MCF 10A (cell line): ENCODE measurements around the gene G6PC1. TPM values are rescaled to one million over a fixed set of nuclear protein-coding genes. Genes with fewer than 3 reads are reported as not detected.

ENCODE experiments used
- BruUV-seq: library from RNA; stranded (reverse); fragments of 400-500 nt; replicated peaks from 2 replicates; lab custom pipeline; 2021; lab: Mats Ljungman, UMichigan
- CTCF ChIA-PET: fragments of 300-600 bp; sonication (Branson Sonifier 250); formaldehyde crosslinking; extraction: SDS; loops from one replicate; lab custom pipeline; 2021; ENCODE audit warnings: antibody characterized with exemption, inconsistent platforms; lab: Yijun Ruan, JAX
- POLR2A ChIA-PET: fragments of 300-600, 350-650 bp; sonication (Branson Sonifier 250); formaldehyde crosslinking; extraction: SDS; loops from one replicate; lab custom pipeline; 2020; ENCODE audit warnings: antibody characterized with exemption, inconsistent platforms; lab: Yijun Ruan, JAX
- DNase-seq: peaks from one replicate; pipeline ENCODE4 v3.0.0-alpha.2; 2018; ENCODE audit not compliant: unreplicated experiment
- H3K27ac Mint-ChIP-seq: one replicate; pipeline ENCODE4 v1.8.0; 2022; ENCODE audit warnings: mild to moderate bottlenecking, low read depth, mixed read lengths; ENCODE audit not compliant: unreplicated experiment
- H3K27me3 Mint-ChIP-seq: one replicate; pipeline ENCODE4 v1.8.0; 2022; ENCODE audit warnings: mixed read lengths; ENCODE audit not compliant: insufficient read depth, unreplicated experiment
- H3K36me3 Mint-ChIP-seq: one replicate; pipeline ENCODE4 v1.8.0; 2022; ENCODE audit warnings: mild to moderate bottlenecking, moderate library complexity, mixed read lengths; ENCODE audit not compliant: insufficient read depth, unreplicated experiment
- H3K4me1 Mint-ChIP-seq: one replicate; pipeline ENCODE4 v1.8.0; 2022; ENCODE audit warnings: mixed read lengths; ENCODE audit not compliant: insufficient read depth, unreplicated experiment
- H3K4me3 Mint-ChIP-seq: one replicate; pipeline ENCODE4 v1.8.0; 2022; ENCODE audit warnings: mild to moderate bottlenecking, moderate library complexity, mixed read lengths; ENCODE audit not compliant: unreplicated experiment
- H3K9me3 Mint-ChIP-seq: one replicate; pipeline ENCODE4 v1.8.0; 2022; ENCODE audit warnings: mixed read lengths; ENCODE audit not compliant: unreplicated experiment
- CTCF ChIP-seq: fragments of 200-600 bp; IDR thresholded peaks from one replicate; pipeline ENCODE4 v1.8.0; 2022; ENCODE audit warnings: antibody characterized with exemption, mild to moderate bottlenecking; ENCODE audit not compliant: unreplicated experiment
- intact Hi-C: fragments of 100-400 bp; cut with micrococcal nuclease; formaldehyde crosslinking; loops from 2 replicates; pipeline ENCODE4 v1.14.1; 2022
- total RNA-seq: library from RNA; stranded (reverse); gene quantifications from 2 replicates; pipeline ENCODE4 v1.2.3, GENCODE V29; 2022

G6PC1 gene
- total RNA-seq, 1 experiment from 2014 or later: not detected

GRCh38 chr17:42886283-42887176, 14.1 kb upstream of the G6PC1 start:
- H3K27ac Mint-ChIP-seq: no peak overlapping the region
- intact Hi-C loops: no loop called here
- no peaks in the 10 kb centered on the region for H3K9me3 Mint-ChIP-seq
- no peak for TF ChIP-seq CTCF
- ChIA-PET CTCF (interaction anchor here (0.8 kb wide), 1 partner anchor 52 kb away, joined by 6 read pairs; no protein-coding TSS in a partner anchor), POLR2A (interaction anchor here (0.6 to 0.7 kb wide), 2 partner anchors 40 to 618 kb away, joined by 3 to 4 read pairs; no protein-coding TSS in a partner anchor)
- BruUV-seq: no TSS peak
- H3K36me3 Mint-ChIP-seq: peaks cover 6% of the 10 kb centered on the region
- H3K4me3 Mint-ChIP-seq: no peak overlapping the region
- no peaks in the 10 kb centered on the region for H3K27me3 Mint-ChIP-seq
- no peaks in the 10 kb centered on the region for H3K4me1 Mint-ChIP-seq
- DNase-seq: no peak

GRCh38 chr17:42889809-42890208, 10.8 kb upstream of the G6PC1 start:
- H3K4me1 Mint-ChIP-seq: peaks cover 6% of the 10 kb centered on the region
- ChIA-PET POLR2A (no interaction called here), CTCF (no interaction called here)
- H3K27ac Mint-ChIP-seq: no peak overlapping the region
- no peak overlapping the region for H3K4me3 Mint-ChIP-seq
- H3K36me3 Mint-ChIP-seq: no peaks in the 10 kb centered on the region
- DNase-seq: no peak
- no peak for TF ChIP-seq CTCF
- intact Hi-C loops: no loop called here
- no peaks in the 10 kb centered on the region for H3K9me3 Mint-ChIP-seq
- no TSS peak for BruUV-seq
- H3K27me3 Mint-ChIP-seq: no peaks in the 10 kb centered on the region

- no peak for DNase-seq
- no peaks in the 10 kb centered on the region for H3K27me3 Mint-ChIP-seq
- TF ChIP-seq CTCF: no peak
- intact Hi-C loops: no loop called here
- H3K4me1 Mint-ChIP-seq: peaks cover 12% of the 10 kb centered on the region
- H3K27ac Mint-ChIP-seq: no peak overlapping the region
- no peaks in the 10 kb centered on the region for H3K36me3 Mint-ChIP-seq
- BruUV-seq: no TSS peak
- ChIA-PET POLR2A (no interaction called here), CTCF (interaction anchor here (0.6 to 1.2 kb wide), 2 partner anchors 15 to 57 kb away, joined by 3 read pairs; no protein-coding TSS in a partner anchor)
- no peaks in the 10 kb centered on the region for H3K9me3 Mint-ChIP-seq
- no peak overlapping the region for H3K4me3 Mint-ChIP-seq
These were observed 9.0 kb upstream of the G6PC1 start for GRCh38 chr17:42891539-42892152.

GRCh38 chr17:42893359-42893758, 7.2 kb upstream of the G6PC1 start:
- H3K4me1 Mint-ChIP-seq: peaks cover 12% of the 10 kb centered on the region
- H3K9me3 Mint-ChIP-seq: no peaks in the 10 kb centered on the region
- no peak overlapping the region for H3K4me3 Mint-ChIP-seq
- DNase-seq: no peak
- H3K27ac Mint-ChIP-seq: no peak overlapping the region
- H3K27me3 Mint-ChIP-seq: no peaks in the 10 kb centered on the region
- TF ChIP-seq CTCF: no peak
- CTCF ChIA-PET: interaction anchor here (1.1 kb wide), 1 partner anchor 44 kb away, joined by 5 read pairs; no protein-coding TSS in a partner anchor
- BruUV-seq: no TSS peak
- intact Hi-C loops: no loop called here
- no peaks in the 10 kb centered on the region for H3K36me3 Mint-ChIP-seq
- POLR2A ChIA-PET: interaction anchor here (0.6 kb wide), 1 partner anchor 60 kb away, joined by 3 read pairs; the partner anchor contains the start of gene PSME3
